ENCODE results near the gene VPS37C. TPM values are rescaled to one million over a fixed set of nuclear protein-coding genes. Genes with fewer than 3 reads are reported as not detected.

VPS37C gene
- total RNA-seq, 1 donor from 2014 or later = 29.1 TPM

DNA sequence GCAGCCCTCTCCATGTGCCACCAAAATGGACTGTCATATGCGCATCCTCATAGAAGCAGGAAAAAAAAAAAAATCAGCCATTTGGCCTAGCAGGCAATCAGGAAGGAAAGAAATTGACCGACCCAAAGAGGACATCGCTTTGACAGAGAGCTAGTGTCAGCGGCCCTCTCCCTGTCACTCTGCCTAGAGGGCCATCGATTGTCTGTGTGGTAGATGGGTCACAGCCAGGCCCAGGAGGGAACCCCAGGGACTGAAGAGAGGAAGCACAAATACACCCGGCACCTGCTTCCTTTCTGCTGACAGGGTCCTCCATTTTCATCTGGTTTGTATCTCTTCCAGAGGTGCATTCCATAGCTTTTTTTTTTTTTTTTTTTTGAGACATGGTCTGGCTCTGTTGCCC, 21.8 kb downstream of the VPS37C start:
- H3K27ac Mint-ChIP-seq = no peak overlapping the region
- H3K9me3 Mint-ChIP-seq = no peaks in the 10 kb centered on the region
- no peak for DNase-seq (ENCODE audit: low spot score in 2 of 2, unreplicated experiment in 2 of 2)
- no peak overlapping the region for H3K4me3 Mint-ChIP-seq
- TF ChIP-seq, protein P1, sequence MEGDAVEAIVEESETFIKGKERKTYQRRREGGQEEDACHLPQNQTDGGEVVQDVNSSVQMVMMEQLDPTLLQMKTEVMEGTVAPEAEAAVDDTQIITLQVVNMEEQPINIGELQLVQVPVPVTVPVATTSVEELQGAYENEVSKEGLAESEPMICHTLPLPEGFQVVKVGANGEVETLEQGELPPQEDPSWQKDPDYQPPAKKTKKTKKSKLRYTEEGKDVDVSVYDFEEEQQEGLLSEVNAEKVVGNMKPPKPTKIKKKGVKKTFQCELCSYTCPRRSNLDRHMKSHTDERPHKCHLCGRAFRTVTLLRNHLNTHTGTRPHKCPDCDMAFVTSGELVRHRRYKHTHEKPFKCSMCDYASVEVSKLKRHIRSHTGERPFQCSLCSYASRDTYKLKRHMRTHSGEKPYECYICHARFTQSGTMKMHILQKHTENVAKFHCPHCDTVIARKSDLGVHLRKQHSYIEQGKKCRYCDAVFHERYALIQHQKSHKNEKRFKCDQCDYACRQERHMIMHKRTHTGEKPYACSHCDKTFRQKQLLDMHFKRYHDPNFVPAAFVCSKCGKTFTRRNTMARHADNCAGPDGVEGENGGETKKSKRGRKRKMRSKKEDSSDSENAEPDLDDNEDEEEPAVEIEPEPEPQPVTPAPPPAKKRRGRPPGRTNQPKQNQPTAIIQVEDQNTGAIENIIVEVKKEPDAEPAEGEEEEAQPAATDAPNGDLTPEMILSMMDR (IDR thresholded peaks at IDR 0.05; ENCODE audit: unreplicated experiment) = no peak
- peaks cover 6% of the 10 kb centered on the region for H3K36me3 Mint-ChIP-seq
- no peaks in the 10 kb centered on the region for H3K27me3 Mint-ChIP-seq (ENCODE audit: low read depth)
- H3K4me1 Mint-ChIP-seq = peaks cover 13% of the 10 kb centered on the region

DNA sequence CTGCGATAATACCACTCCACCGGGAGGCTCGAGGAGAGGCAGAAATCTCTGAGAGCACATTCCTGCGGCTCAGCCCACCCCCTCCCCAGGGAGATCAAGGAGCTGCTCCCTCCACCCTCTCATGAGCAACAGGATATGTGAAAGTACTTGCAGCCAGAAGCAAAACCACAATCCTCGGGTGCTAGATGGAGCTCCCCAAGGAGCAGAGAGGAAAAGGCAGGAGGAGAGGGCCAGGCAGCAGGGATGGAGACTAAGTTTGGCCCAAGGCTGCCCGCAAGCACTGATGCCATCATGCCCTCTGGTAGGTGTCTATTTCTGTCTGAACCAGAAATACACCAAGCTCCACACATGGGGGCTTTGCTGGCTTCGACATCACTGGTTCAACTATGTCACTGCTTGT, 22.3 kb downstream of the VPS37C start:
- Mint-ChIP-seq H3K27ac (peak overlapping the region; percentile 64), H3K27me3 (ENCODE audit: low read depth) (no peaks in the 10 kb centered on the region), H3K9me3 (no peaks in the 10 kb centered on the region), H3K4me1 (peaks cover 13% of the 10 kb centered on the region), H3K4me3 (no peak overlapping the region), H3K36me3 (peaks cover 6% of the 10 kb centered on the region)
- TF ChIP-seq, protein P1 (IDR thresholded peaks at IDR 0.05; ENCODE audit: unreplicated experiment) = no peak
- DNase-seq (ENCODE audit: low spot score in 2 of 2, unreplicated experiment in 2 of 2) = no peak

DNA sequence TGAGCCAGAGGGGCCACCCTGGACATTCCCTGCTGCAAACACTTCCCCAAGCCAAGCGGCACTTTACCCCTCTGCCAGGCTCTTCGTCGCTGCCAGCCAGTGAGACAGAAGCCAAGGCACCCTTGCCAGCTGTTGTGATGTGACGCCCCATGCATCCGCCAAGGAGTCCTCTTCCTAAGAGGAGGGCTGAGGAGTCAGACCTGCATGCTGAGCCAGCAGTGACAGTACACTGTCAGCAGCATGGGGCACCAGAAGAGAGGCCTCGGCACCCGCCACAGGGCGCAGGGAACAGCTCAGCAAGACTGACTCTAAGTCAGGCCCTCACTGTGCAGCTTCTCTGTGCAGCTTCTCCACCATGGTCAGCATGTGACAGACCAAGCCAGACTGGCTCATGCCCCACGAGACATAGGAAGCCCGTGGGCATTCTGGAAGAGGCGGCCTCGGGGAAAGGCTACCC, 26.4 kb downstream of the VPS37C start:
- no peak overlapping the region for H3K27ac Mint-ChIP-seq
- H3K4me1 Mint-ChIP-seq = peaks cover 14% of the 10 kb centered on the region

DNA sequence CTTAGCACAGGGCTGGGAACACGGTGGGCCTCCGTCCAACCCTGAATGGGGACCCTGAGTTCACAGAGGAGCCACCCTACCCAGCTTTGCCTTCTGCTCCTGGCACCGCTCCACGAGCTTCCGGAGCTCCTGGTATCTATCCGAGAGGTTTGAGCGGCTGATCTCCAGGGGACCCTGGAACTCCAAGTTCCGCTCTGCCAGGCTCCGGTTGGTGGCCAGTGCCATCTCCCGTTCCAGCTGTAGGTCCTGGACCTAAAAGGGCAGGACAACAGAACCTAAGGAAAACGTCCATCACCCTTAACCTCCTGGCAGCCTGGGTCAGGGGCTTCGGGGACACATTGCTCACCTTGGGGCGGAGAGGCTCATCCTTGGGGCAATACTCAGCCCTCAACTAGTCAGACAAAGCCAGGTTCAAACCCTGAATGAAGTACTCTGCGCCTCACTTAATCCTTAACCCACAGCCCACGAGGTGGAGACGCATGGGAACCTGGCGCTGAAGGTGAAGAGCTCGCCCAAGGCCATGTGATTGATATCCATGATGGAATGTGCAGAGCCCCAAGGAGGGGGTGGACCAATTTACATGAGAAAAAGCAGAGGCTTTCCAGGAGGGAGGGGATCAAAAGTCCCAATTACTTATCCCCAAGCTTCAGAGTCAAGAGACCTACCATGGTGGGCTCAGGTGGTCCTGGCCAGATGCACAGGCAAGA, 27.1 kb downstream of the VPS37C start:
- Mint-ChIP-seq H3K36me3 (peaks cover 6% of the 10 kb centered on the region), H3K27ac (no peak overlapping the region), H3K4me3 (no peak overlapping the region)

More for the DNA sequence above, 26.4 kb downstream of the VPS37C start:
- Mint-ChIP-seq H3K36me3 (peaks cover 6% of the 10 kb centered on the region), H3K9me3 (no peaks in the 10 kb centered on the region), H3K4me3 (no peak overlapping the region), H3K27me3 (ENCODE audit: low read depth) (no peaks in the 10 kb centered on the region)
- TF ChIP-seq, protein P1 (IDR thresholded peaks at IDR 0.05; ENCODE audit: unreplicated experiment) = no peak
- DNase-seq (ENCODE audit: low spot score in 2 of 2, unreplicated experiment in 2 of 2) = no peak

DNA sequence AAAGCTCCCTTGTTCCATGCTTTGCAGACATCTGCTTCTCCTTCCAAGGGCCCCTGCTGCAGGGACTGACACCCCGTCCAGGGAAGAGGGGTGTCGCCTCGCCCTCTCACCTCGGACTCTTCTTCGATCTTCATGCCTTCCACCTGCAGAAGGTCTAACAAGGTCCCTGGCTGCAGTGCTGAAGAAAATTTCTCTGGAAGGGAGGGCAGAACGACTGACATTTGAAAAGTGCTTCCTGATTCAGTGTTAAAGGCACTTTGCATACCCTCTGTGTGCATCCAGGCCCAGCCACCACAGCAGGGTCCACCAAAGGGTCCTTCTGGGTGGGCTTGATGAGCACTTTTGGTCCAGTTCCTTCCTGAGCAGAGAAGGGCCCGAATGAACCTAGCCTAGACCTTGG, 28.1 kb downstream of the VPS37C start:
- no peak for DNase-seq (ENCODE audit: low spot score in 2 of 2, unreplicated experiment in 2 of 2)
- peaks cover 6% of the 10 kb centered on the region for H3K36me3 Mint-ChIP-seq
- no peak overlapping the region for H3K27ac Mint-ChIP-seq
- H3K4me3 Mint-ChIP-seq = no peak overlapping the region
- no peaks in the 10 kb centered on the region for H3K27me3 Mint-ChIP-seq (ENCODE audit: low read depth)
- TF ChIP-seq, protein P1 (IDR thresholded peaks at IDR 0.05; ENCODE audit: unreplicated experiment) = no peak
- no peaks in the 10 kb centered on the region for H3K9me3 Mint-ChIP-seq
- peaks cover 6% of the 10 kb centered on the region for H3K4me1 Mint-ChIP-seq

More for the DNA sequence above, 27.1 kb downstream of the VPS37C start:
- Mint-ChIP-seq H3K27me3 (ENCODE audit: low read depth) (no peaks in the 10 kb centered on the region), H3K9me3 (no peaks in the 10 kb centered on the region), H3K4me1 (peaks cover 11% of the 10 kb centered on the region)
- DNase-seq (ENCODE audit: low spot score in 2 of 2, unreplicated experiment in 2 of 2) = no peak
- TF ChIP-seq, protein P1 (IDR thresholded peaks at IDR 0.05; ENCODE audit: unreplicated experiment) = no peak

Measured in mesothelial cell of epicardium (in vitro differentiated cells).